BLaER1 (cell line): ENCODE measurements around the gene CEP295NL.
"Not testable (repeated sequence)": the region's sequence is repeated elsewhere in the genome, so short reads cannot be mapped to it uniquely, and the experiment has no call there.

ENCODE experiments used
- H3K27ac ChIP-seq: shearing (Covaris generic); formaldehyde crosslinking; 2 replicates; pipeline ENCODE4 v1.8.1; 2022
- H3K27me3 ChIP-seq: shearing (Covaris generic); formaldehyde crosslinking; 2 replicates; pipeline ENCODE4 v1.8.1; 2022
- H3K36me3 ChIP-seq: shearing (Covaris generic); formaldehyde crosslinking; 2 replicates; pipeline ENCODE4 v1.8.1; 2022
- H3K4me1 ChIP-seq: shearing (Covaris generic); formaldehyde crosslinking; 2 replicates; pipeline ENCODE4 v1.8.1; 2022
- H3K4me2 ChIP-seq: shearing (Covaris generic); formaldehyde crosslinking; 2 replicates; pipeline ENCODE4 v1.8.1; 2022
- H3K4me3 ChIP-seq: shearing (Covaris generic); formaldehyde crosslinking; 2 replicates; pipeline ENCODE4 v1.8.1; 2022
- H3K9ac ChIP-seq: shearing (Covaris generic); formaldehyde crosslinking; 2 replicates; pipeline ENCODE4 v1.8.1; 2022
- H3K9me3 ChIP-seq: shearing (Covaris generic); formaldehyde crosslinking; 2 replicates; pipeline ENCODE4 v1.8.1; 2022
- H4K20me1 ChIP-seq: shearing (Covaris generic); formaldehyde crosslinking; 2 replicates; pipeline ENCODE4 v1.8.1; 2022
- Cebpa-rat ChIP-seq: shearing (Covaris generic); IDR thresholded peaks from 2 replicates; pipeline ENCODE4 v1.8.1; 2022

The CEP295NL gene

GRCh38 chr17:78910497-78911284, 7.7 kb upstream of the CEP295NL start:
- no peak for TF ChIP-seq Cebpa-rat
- no peak overlapping the region for H3K9ac ChIP-seq

GRCh38 chr17:78908426-78908825, 5.4 kb upstream of the CEP295NL start:
- Histone ChIP-seq H3K9ac (no peak overlapping the region), H3K4me2 (no peak overlapping the region), H3K4me1 (peaks cover 51% of the 10 kb centered on the region), H3K27ac (no peak overlapping the region), H3K9me3 (no peaks in the 10 kb centered on the region), H3K27me3 (no peaks in the 10 kb centered on the region), H3K36me3 (peaks cover 74% of the 10 kb centered on the region), H4K20me1 (peaks cover 99% of the 10 kb centered on the region), H3K4me3 (no peak overlapping the region)
- no peak for TF ChIP-seq Cebpa-rat

More at GRCh38 chr17:78910497-78911284, 7.7 kb upstream of the CEP295NL start:
- peaks cover 52% of the 10 kb centered on the region for H3K36me3 ChIP-seq
- no peaks in the 10 kb centered on the region for H3K27me3 ChIP-seq
- H3K4me3 ChIP-seq, result no peak overlapping the region
- no peaks in the 10 kb centered on the region for H3K9me3 ChIP-seq
- H4K20me1 ChIP-seq, result peaks cover 83% of the 10 kb centered on the region
- H3K4me2 ChIP-seq, result peak overlapping the region; percentile 34; the same call in 1 of the 2 replicates
- H3K4me1 ChIP-seq, result peaks cover 55% of the 10 kb centered on the region
- peak overlapping the region; percentile 53; the same call in 1 of the 2 replicates for H3K27ac ChIP-seq

- Histone ChIP-seq H3K9me3 (no peaks in the 10 kb centered on the region), H3K27me3 (no peaks in the 10 kb centered on the region), H4K20me1 (peaks cover 99% of the 10 kb centered on the region), H3K27ac (no peak overlapping the region), H3K4me2 (no peak overlapping the region), H3K4me3 (no peak overlapping the region), H3K4me1 (peaks cover 31% of the 10 kb centered on the region), H3K36me3 (peaks cover 83% of the 10 kb centered on the region), H3K9ac (no peak overlapping the region)
- TF ChIP-seq Cebpa-rat, result no peak
Observed at GRCh38 chr17:78905541-78905940, 2.5 kb upstream of the CEP295NL start.

- peaks cover 29% of the 10 kb centered on the region for H3K4me1 ChIP-seq
- peaks cover 99% of the 10 kb centered on the region for H4K20me1 ChIP-seq
- H3K27ac ChIP-seq, result no peak overlapping the region
- H3K4me2 ChIP-seq, result no peak overlapping the region
- H3K36me3 ChIP-seq, result peaks cover 87% of the 10 kb centered on the region
- TF ChIP-seq Cebpa-rat, result no peak
- no peaks in the 10 kb centered on the region for H3K27me3 ChIP-seq
- H3K9me3 ChIP-seq, result no peaks in the 10 kb centered on the region
- H3K4me3 ChIP-seq, result no peak overlapping the region
- H3K9ac ChIP-seq, result no peak overlapping the region
Observed at GRCh38 chr17:78905116-78905515, 2.1 kb upstream of the CEP295NL start.

GRCh38 chr17:78904371-78904770, 1.4 kb upstream of the CEP295NL start:
- Histone ChIP-seq H3K27me3 (no peaks in the 10 kb centered on the region), H3K9me3 (no peaks in the 10 kb centered on the region), H3K4me2 (peak overlapping the region; percentile 50; the same call in 1 of the 2 replicates), H3K9ac (peak overlapping the region; percentile 31; the same call in 1 of the 2 replicates), H4K20me1 (peaks cover 99% of the 10 kb centered on the region), H3K4me3 (no peak overlapping the region), H3K4me1 (peaks cover 28% of the 10 kb centered on the region), H3K27ac (0 out of 2 replicates have a peak overlapping the region, but pooled peaks have one; percentile 2), H3K36me3 (peaks cover 89% of the 10 kb centered on the region)
- TF ChIP-seq Cebpa-rat, result no peak

GRCh38 chr17:78902231-78902630, 770 bp downstream of the CEP295NL start:
- H3K27ac ChIP-seq, result 0 out of 2 replicates have a peak overlapping the region, but pooled peaks have one; percentile 22
- not testable (repeated sequence) for H3K9ac ChIP-seq, H3K9me3 ChIP-seq, H3K27me3 ChIP-seq, H3K4me3 ChIP-seq
- H4K20me1 ChIP-seq, result peaks cover 99% of the 10 kb centered on the region
- peaks cover 92% of the 10 kb centered on the region for H3K36me3 ChIP-seq
- peaks cover 28% of the 10 kb centered on the region for H3K4me1 ChIP-seq
- H3K4me2 ChIP-seq, result peak overlapping the region; percentile 50; the same call in 1 of the 2 replicates

GRCh38 chr17:78901806-78902205, 1.2 kb downstream of the CEP295NL start:
- no peak overlapping the region for H3K4me2 ChIP-seq
- H3K9me3 ChIP-seq, result no peaks in the 10 kb centered on the region
- no peak overlapping the region for H3K4me3 ChIP-seq
- H3K4me1 ChIP-seq, result peaks cover 28% of the 10 kb centered on the region
- H3K9ac ChIP-seq, result no peak overlapping the region
- no peak overlapping the region for H3K27ac ChIP-seq
- H3K27me3 ChIP-seq, result no peaks in the 10 kb centered on the region
- H4K20me1 ChIP-seq, result peaks cover 99% of the 10 kb centered on the region
- peaks cover 89% of the 10 kb centered on the region for H3K36me3 ChIP-seq
- no peak for TF ChIP-seq Cebpa-rat

- Histone ChIP-seq H4K20me1 (peaks cover 100% of the 10 kb centered on the region), H3K27me3 (no peaks in the 10 kb centered on the region), H3K9me3 (no peaks in the 10 kb centered on the region), H3K9ac (no peak overlapping the region), H3K4me2 (no peak overlapping the region), H3K4me1 (peaks cover 37% of the 10 kb centered on the region), H3K27ac (no peak overlapping the region), H3K36me3 (peaks cover 93% of the 10 kb centered on the region), H3K4me3 (no peak overlapping the region)
- TF ChIP-seq Cebpa-rat, result no peak
Observed at GRCh38 chr17:78900816-78901215, 2.2 kb downstream of the CEP295NL start.

GRCh38 chr17:78899361-78900260, 3.4 kb downstream of the CEP295NL start:
- no peak overlapping the region for H3K9ac ChIP-seq
- no peaks in the 10 kb centered on the region for H3K9me3 ChIP-seq
- no peak overlapping the region for H3K4me3 ChIP-seq
- H3K27ac ChIP-seq, result no peak overlapping the region
- H3K4me2 ChIP-seq, result no peak overlapping the region
- peaks cover 41% of the 10 kb centered on the region for H3K4me1 ChIP-seq
- H3K27me3 ChIP-seq, result no peaks in the 10 kb centered on the region
- no peak for TF ChIP-seq Cebpa-rat
- H4K20me1 ChIP-seq, result peaks cover 100% of the 10 kb centered on the region
- H3K36me3 ChIP-seq, result peaks cover 86% of the 10 kb centered on the region
